Lower lobe of right lung (tissue), 2 donors: ENCODE data around the gene PMVK. TPM values are rescaled to one million over a fixed set of nuclear protein-coding genes. Genes with fewer than 3 reads are reported as not detected.

Experiments used
- ATAC-seq, 2 donors: fragments of 200-7000 bp; cut with Tn5 transposase; one replicate each; pipeline ENCODE4 v1.9.1; 2020 to 2022; ENCODE audit warnings: mild to moderate bottlenecking in 2 of 2, moderate library complexity in 2 of 2
- DNase-seq: peaks from one replicate; pipeline ENCODE4 v3.0.0-alpha.2; 2020
- H3K27ac ChIP-seq: fragments of 200-600 bp; one replicate; pipeline ENCODE4 v1.8.0; 2022
- H3K27me3 ChIP-seq: fragments of 200-600 bp; one replicate; pipeline ENCODE4 v1.8.0; 2022; ENCODE audit warnings: low read depth
- H3K36me3 ChIP-seq: fragments of 200-600 bp; one replicate; pipeline ENCODE4 v1.8.0; 2022; ENCODE audit warnings: mild to moderate bottlenecking
- H3K4me1 ChIP-seq: fragments of 200-600 bp; one replicate; pipeline ENCODE4 v1.8.0; 2022
- H3K4me3 ChIP-seq: fragments of 200-600 bp; one replicate; pipeline ENCODE4 v1.8.0; 2022; ENCODE audit warnings: mild to moderate bottlenecking
- H3K9me3 ChIP-seq: fragments of 200-600 bp; one replicate; pipeline ENCODE4 v1.8.0; 2022
- intact Hi-C: fragments of 100-400 bp; cut with DNase I; formaldehyde crosslinking; loops from one replicate; pipeline ENCODE4 v1.11.0; 2022
- total RNA-seq: library from RNA; stranded (reverse); fragmentation: NEBNext Ultra II Directional; extraction: Animal tissue kit (Norgen Biotek cat#: 25700); gene quantifications from one replicate; pipeline ENCODE4 v1.2.1, GENCODE V29; 2021
- TF ChIP-seq, protein P1 (sequence below): fragments of 200-600 bp; IDR thresholded peaks from one replicate; pipeline ENCODE4 v1.8.0; 2022; ENCODE audit warnings: antibody characterized with exemption, mild to moderate bottlenecking
- donor health status: DM: no; HTN: yes; CAD: no; lungs with severe emphysema.

PMVK gene
- total RNA-seq, 1 donor from 2014 or later = 34.1 TPM

DNA sequence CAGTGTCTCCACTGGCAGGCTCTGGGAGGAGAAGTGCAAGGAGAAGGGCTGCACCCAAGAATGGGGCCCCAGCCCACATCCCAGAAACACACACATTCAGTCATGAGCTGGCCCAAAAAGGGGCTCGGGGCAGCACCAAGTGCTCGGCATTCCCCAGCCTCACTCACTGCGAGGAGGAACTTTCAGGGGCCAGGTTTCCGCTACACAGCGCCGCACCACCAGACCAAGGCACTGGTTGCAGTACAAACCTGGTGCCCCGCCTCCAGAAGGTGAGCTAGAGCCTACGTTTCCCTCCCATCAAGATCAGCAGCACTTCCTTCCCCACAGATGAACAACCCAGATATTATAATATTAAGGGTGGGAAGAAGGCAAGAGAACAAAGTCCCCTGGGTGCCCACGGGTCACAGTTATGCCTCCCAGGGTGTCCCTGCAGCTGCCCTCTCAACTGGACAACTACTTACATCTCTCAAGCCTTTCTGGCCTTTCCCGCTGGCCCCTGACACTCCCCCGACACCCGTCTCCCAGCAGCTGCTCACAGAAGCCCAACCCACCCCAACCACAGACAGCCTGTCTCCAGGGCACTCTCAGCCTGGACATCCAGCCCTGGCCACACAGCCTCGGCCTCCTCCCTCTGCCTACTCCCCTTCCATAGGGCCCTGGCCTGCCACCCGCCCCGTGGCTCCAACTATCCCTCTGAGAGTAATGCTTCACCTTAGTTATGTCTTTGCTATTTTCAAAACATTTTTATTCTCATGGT lies 15.6 kb upstream of the PMVK start:
- Histone ChIP-seq H3K36me3 (peaks cover 37% of the 10 kb centered on the region), H3K9me3 (no peaks in the 10 kb centered on the region), H3K27ac (no peak overlapping the region), H3K4me1 (peaks cover 39% of the 10 kb centered on the region), H3K27me3 (no peaks in the 10 kb centered on the region), H3K4me3 (no peak overlapping the region)
- intact Hi-C loops = no loop called here
- DNase-seq = no peak
- TF ChIP-seq, protein P1, sequence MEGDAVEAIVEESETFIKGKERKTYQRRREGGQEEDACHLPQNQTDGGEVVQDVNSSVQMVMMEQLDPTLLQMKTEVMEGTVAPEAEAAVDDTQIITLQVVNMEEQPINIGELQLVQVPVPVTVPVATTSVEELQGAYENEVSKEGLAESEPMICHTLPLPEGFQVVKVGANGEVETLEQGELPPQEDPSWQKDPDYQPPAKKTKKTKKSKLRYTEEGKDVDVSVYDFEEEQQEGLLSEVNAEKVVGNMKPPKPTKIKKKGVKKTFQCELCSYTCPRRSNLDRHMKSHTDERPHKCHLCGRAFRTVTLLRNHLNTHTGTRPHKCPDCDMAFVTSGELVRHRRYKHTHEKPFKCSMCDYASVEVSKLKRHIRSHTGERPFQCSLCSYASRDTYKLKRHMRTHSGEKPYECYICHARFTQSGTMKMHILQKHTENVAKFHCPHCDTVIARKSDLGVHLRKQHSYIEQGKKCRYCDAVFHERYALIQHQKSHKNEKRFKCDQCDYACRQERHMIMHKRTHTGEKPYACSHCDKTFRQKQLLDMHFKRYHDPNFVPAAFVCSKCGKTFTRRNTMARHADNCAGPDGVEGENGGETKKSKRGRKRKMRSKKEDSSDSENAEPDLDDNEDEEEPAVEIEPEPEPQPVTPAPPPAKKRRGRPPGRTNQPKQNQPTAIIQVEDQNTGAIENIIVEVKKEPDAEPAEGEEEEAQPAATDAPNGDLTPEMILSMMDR = no peak
- ATAC-seq = no peak

DNA sequence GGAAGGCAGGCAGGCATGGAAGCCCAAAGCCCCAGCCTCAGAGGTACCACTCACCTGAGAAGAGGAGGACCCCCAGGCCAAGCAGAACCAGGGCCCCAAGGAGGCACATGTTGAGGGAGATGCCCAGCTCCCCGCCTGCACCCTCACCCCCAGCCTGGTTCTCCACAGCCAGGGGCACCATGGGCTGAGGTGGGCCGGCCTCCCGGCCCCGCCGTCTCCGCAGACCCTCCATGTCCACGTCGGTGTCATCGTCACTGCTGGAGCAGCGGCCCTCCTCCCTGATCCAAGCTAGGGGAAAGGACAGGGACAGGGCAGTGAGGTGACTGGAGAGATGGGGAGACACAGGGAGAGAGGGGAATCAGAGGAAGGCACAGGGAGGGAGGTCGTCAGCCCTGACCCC lies 11.6 kb upstream of the PMVK start:
- no peak for DNase-seq

DNA sequence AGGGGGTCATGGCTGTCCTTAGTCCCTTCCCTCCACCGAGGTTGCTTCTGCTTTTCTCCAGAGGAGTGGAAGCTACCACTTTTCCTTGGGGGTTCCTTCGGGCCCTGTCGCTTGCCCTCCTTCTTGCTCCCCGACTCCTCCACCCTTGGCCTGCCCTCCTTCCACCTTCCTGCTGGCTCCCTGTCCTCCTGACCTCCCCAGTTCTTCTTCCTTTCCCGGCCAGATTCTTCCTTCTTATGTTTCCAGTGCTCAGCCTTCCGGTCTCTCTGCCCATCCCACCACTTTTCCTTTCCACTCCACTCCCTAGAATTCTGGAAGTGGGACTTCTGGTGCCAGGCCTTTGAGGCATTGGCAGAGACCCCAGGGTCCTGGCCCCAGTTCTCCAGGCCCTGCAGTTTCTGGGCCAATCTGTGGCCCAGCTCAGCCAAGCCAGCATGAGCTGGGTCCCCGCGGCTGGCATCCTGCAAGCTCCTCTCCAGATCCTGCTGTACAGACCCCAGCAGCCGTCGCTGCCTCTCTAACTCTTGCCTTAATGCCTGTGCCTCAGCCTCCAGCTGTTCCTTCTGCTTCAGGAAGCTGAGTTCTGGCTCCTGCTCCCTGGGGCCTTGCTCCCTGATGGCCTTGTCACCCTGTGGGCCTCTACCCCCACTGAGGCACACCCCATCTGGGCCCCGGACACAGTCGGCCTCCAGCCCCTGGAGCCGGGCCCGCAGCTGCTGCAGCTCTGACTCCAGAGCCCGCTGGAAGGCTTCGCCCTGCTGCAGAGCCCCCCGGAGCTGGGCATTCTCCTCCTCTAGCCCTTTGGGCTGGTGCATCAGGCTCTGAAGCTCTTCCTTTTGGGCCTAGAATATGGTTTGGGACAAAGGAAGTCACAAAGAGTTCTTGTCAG lies 9.7 kb upstream of the PMVK start:
- Histone ChIP-seq H3K9me3 (no peaks in the 10 kb centered on the region), H3K4me3 (no peak overlapping the region), H3K36me3 (peaks cover 54% of the 10 kb centered on the region), H3K27ac (no peak overlapping the region), H3K4me1 (peaks cover 31% of the 10 kb centered on the region), H3K27me3 (no peaks in the 10 kb centered on the region)
- DNase-seq (no peak), ATAC-seq (no peak)
- intact Hi-C loops = no loop called here
- TF ChIP-seq, protein P1 = no peak

More for the DNA sequence above, 11.6 kb upstream of the PMVK start:
- H3K27ac ChIP-seq = no peak overlapping the region
- H3K9me3 ChIP-seq = no peaks in the 10 kb centered on the region
- no peaks in the 10 kb centered on the region for H3K27me3 ChIP-seq
- intact Hi-C loops = no loop called here
- H3K4me3 ChIP-seq = no peak overlapping the region
- TF ChIP-seq, protein P1 = no peak
- H3K36me3 ChIP-seq = peaks cover 59% of the 10 kb centered on the region
- peaks cover 22% of the 10 kb centered on the region for H3K4me1 ChIP-seq
- ATAC-seq = no peak

DNA sequence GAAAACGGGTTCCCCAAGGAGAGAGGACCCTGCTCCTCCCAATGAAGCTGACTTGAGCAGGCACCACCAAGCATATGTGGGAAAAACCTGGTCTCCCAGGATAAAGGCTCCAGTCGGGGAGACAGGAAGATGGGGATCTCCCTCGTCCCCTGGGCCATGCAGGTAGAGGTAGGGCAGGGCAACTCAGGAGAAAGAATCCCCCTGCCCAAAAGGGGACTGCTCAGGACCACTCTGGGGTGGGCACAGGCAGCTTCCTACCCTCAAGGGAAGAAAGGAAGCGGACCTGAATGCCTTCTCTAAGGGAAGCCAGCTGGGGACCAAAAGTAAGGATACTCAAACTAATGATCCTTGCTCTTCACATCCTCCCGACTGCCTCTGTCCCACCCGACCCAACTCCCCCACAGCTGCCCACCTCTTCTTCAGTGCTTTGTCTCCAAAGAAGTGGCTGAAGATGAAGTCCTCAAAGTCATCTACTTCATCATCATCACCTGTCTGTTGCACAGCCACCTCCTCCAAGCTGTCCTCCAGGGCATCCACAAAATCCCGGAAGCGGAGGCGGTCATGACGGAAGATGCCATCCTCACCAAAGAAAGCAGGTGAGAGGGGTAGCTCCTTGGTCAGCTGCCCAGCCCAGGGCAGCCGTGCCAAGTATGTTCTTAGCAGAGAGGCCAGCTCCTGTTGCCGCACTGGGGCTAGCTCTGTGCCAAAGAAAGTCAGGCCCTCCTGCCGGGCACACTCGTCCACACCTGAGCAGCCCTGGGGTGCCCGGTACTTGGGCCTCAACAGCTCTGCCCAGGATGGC lies 8.8 kb upstream of the PMVK start:
- TF ChIP-seq, protein P1 = no peak
- peaks cover 31% of the 10 kb centered on the region for H3K4me1 ChIP-seq
- no peak overlapping the region for H3K27ac ChIP-seq
- peaks cover 46% of the 10 kb centered on the region for H3K36me3 ChIP-seq
- no peak overlapping the region for H3K4me3 ChIP-seq
- ATAC-seq = no peak
- intact Hi-C loops = no loop called here
- H3K9me3 ChIP-seq = no peaks in the 10 kb centered on the region
- no peaks in the 10 kb centered on the region for H3K27me3 ChIP-seq
- DNase-seq = no peak
